Sigmoid colon (tissue), 7 donors: ENCODE data around the gene PDZD7. TPM values are rescaled to one million over a fixed set of nuclear protein-coding genes. Genes with fewer than 3 reads are reported as not detected.
A peak's percentile ranks its signal among the peaks of the same experiment; 100 is the strongest.

Source experiments
- DNase-seq: peaks from one replicate; pipeline ENCODE4 v3.0.0-alpha.2; 2019
- H3K27ac ChIP-seq, 4 donors: fragments of 200-600 bp; sonication (generic); one replicate each; pipeline ENCODE4 v1.5.1; 2016 to 2019; ENCODE audit warnings: mild to moderate bottlenecking in 1 of 4
- H3K27me3 ChIP-seq, 3 donors: fragments of 200-600 bp; sonication (generic); one replicate each; pipeline ENCODE4 v1.5.1; 2019; ENCODE audit warnings: mild to moderate bottlenecking in 1 of 3
- H3K36me3 ChIP-seq, 4 donors: fragments of 200-600 bp; sonication (generic); one replicate each; pipeline ENCODE4 v1.5.1; 2016 to 2019
- H3K4me1 ChIP-seq, 4 donors: fragments of 200-600 bp; sonication (generic); one replicate each; pipeline ENCODE4 v1.5.1; 2017 to 2019
- H3K4me3 ChIP-seq, 4 donors: fragments of 200-600 bp; sonication (generic); one replicate each; pipeline ENCODE4 v1.5.1; 2017 to 2019; ENCODE audit warnings: mild to moderate bottlenecking in 2 of 4, moderate library complexity in 1 of 4
- H3K9me3 ChIP-seq, 4 donors: fragments of 200-600 bp in 3 of 4; sonication (generic) in 3 of 4; one replicate each; pipeline versions ENCODE4 v1.5.1 to v1.6.1; 2013 to 2019
- CTCF ChIP-seq, 4 experiments: fragments of 450-650 bp in 3 of 4; fragments of 200-600 bp in 1 of 4; IDR thresholded peaks; one replicate each; pipeline ENCODE4 v1.5.1; 2016 to 2019; ENCODE audit warnings: antibody characterized with exemption in 4 of 4, mild to moderate bottlenecking in 3 of 4, moderate library complexity in 2 of 4
- EP300 ChIP-seq, 4 donors: sonication (generic); formaldehyde crosslinking; IDR thresholded peaks; one replicate each; pipeline ENCODE4 v1.6.1; 2017; ENCODE audit warnings: antibody characterized with exemption in 4 of 4
- POLR2A ChIP-seq, 2 donors: fragments of 450-650 bp; IDR thresholded peaks; one replicate each; pipeline ENCODE4 v1.6.1; 2016; ENCODE audit warnings: antibody characterized with exemption in 2 of 2, mild to moderate bottlenecking in 2 of 2, moderate library complexity in 2 of 2
- POLR2AphosphoS5 ChIP-seq, 4 donors: sonication (generic); formaldehyde crosslinking; IDR thresholded peaks; one replicate each; pipeline ENCODE4 v1.6.1; 2017; ENCODE audit warnings: antibody characterized with exemption in 4 of 4
- WGBS, 2 donors: extraction: QIAGEN DNeasy Blood & Tissue Kit; methylation state at CpG; one replicate each; pipeline ENCODE4 v1.1.7; 2013; 5-methylcytosine and 5-hydroxymethylcytosine counted together
- intact Hi-C: fragments of 100-400 bp; cut with DNase I; formaldehyde crosslinking; loops from one replicate; pipeline ENCODE4 v1.15.1; 2023
- polyA plus RNA-seq, 3 donors: library from polyadenylated mRNA; stranded (reverse); fragments of 200-250 nt; gene quantifications; one replicate each; pipeline ENCODE4 v1.2.3, GENCODE V29; 2013
- total RNA-seq, 4 donors: library from RNA; depleted of rRNA; stranded (reverse); fragments of >200 nt; gene quantifications; one replicate each; pipeline ENCODE4 v1.1.0, GENCODE V29; 2016
- donor health status: healthy with polysubstance abuse.
- donor health status: Bipolar disorder and iron deficiency.
- donor health status: healthy.

PDZD7 gene
- total and polyA plus RNA-seq, 7 donors, result 0.16 to 2.4 (median 0.90) TPM; not detected in 1

- Histone ChIP-seq H3K9me3 (no peaks in the 10 kb centered on the region), H3K36me3 (no peaks in the 10 kb centered on the region), H3K4me3 (peak overlapping the region in 3 of 4 donors; percentile 45 to 50 (median 47)), H3K27ac (peak overlapping the region; percentile 41 to 62 (median 56)), H3K27me3 (peaks cover 17 to 57% (median 50%) of the 10 kb centered on the region in 3 donors), H3K4me1 (peaks cover 0 to 49% (median 43%) of the 10 kb centered on the region in 4 donors)
- intact Hi-C loops, result loop anchor here (5.0 kb wide), 1 partner anchor 34 kb away; the partner anchor contains the start of genes PDZD7 and SFXN3
- WGBS, 2 donors, result 1 to 4% methylated on average over 49 of the region's 49 CpGs
- TF ChIP-seq EP300 (IDR thresholded peaks at IDR 0.05) (no peak), CTCF (IDR thresholded peaks at IDR 0.05) (peak in 3 of 4 experiments; percentile 14 to 19 (median 15)), POLR2A (IDR thresholded peaks at IDR 0.05) (peak in 1 of 2 donors; percentile 53), POLR2AphosphoS5 (IDR thresholded peaks at IDR 0.05) (peak in 1 of 4 donors; percentile 24)
- peak; percentile 82 for DNase-seq
These were observed 35.4 kb upstream of the PDZD7 start for GRCh38 chr10:101066146-101066895.

GRCh38 chr10:101065481-101066145 is 34.7 kb upstream of the PDZD7 start:
- peaks cover 17 to 57% (median 50%) of the 10 kb centered on the region in 3 donors for H3K27me3 ChIP-seq
- no peaks in the 10 kb centered on the region for H3K9me3 ChIP-seq
- no peak for DNase-seq
- H3K27ac ChIP-seq, result peak overlapping the region in 3 of 4 donors; percentile 41 to 62 (median 59)
- intact Hi-C loops, result loop anchor here (5.0 kb wide), 1 partner anchor 33 kb away; the partner anchor contains the start of genes PDZD7 and SFXN3
- 62 to 71% methylated on average over 3 of the region's 3 CpGs for WGBS, 2 donors
- no peaks in the 10 kb centered on the region for H3K36me3 ChIP-seq
- H3K4me1 ChIP-seq, result peaks cover 0 to 54% (median 46%) of the 10 kb centered on the region in 4 donors
- TF ChIP-seq POLR2A (IDR thresholded peaks at IDR 0.05), result no peak
- no peak for TF ChIP-seq EP300 (IDR thresholded peaks at IDR 0.05)
- TF ChIP-seq CTCF (IDR thresholded peaks at IDR 0.05), result no peak
- no peak for TF ChIP-seq POLR2AphosphoS5 (IDR thresholded peaks at IDR 0.05)
- H3K4me3 ChIP-seq, result peak overlapping the region in 2 of 4 donors; percentile 45 to 47

- Histone ChIP-seq H3K36me3 (no peaks in the 10 kb centered on the region), H3K27me3 (peaks cover 17 to 57% (median 50%) of the 10 kb centered on the region in 3 donors), H3K4me3 (no peak overlapping the region), H3K4me1 (peaks cover 0 to 61% (median 53%) of the 10 kb centered on the region in 4 donors), H3K9me3 (no peaks in the 10 kb centered on the region), H3K27ac (no peak overlapping the region)
- DNase-seq, result no peak
- intact Hi-C loops, result loop anchor here (5.0 kb wide), 1 partner anchor 32 kb away; the partner anchor contains the start of genes PDZD7 and SFXN3
- TF ChIP-seq POLR2AphosphoS5 (IDR thresholded peaks at IDR 0.05) (no peak), CTCF (IDR thresholded peaks at IDR 0.05) (no peak), EP300 (IDR thresholded peaks at IDR 0.05) (no peak), POLR2A (IDR thresholded peaks at IDR 0.05) (no peak)
- WGBS, 2 donors, result 94 to 96% methylated on average over 9 of the region's 9 CpGs
These were observed 33.6 kb upstream of the PDZD7 start for GRCh38 chr10:101064415-101065030.

GRCh38 chr10:101063548-101064414 is 32.9 kb upstream of the PDZD7 start:
- 55 to 72% methylated on average over 15 of the region's 15 CpGs for WGBS, 2 donors
- Histone ChIP-seq H3K9me3 (no peaks in the 10 kb centered on the region), H3K27ac (no peak overlapping the region), H3K27me3 (peaks cover 17 to 57% (median 50%) of the 10 kb centered on the region in 3 donors), H3K36me3 (no peaks in the 10 kb centered on the region), H3K4me1 (peaks cover 0 to 61% (median 53%) of the 10 kb centered on the region in 4 donors), H3K4me3 (no peak overlapping the region)
- TF ChIP-seq POLR2AphosphoS5 (IDR thresholded peaks at IDR 0.05), result no peak
- TF ChIP-seq CTCF (IDR thresholded peaks at IDR 0.05), result no peak
- no peak for TF ChIP-seq POLR2A (IDR thresholded peaks at IDR 0.05)
- no peak for TF ChIP-seq EP300 (IDR thresholded peaks at IDR 0.05)
- intact Hi-C loops, result no loop called here
- DNase-seq, result no peak
